B cell (primary cell): ENCODE data around the gene PPP3R2. TPM values are rescaled to one million over a fixed set of nuclear protein-coding genes. Genes with fewer than 3 reads are reported as not detected.

Experiments
- ATAC-seq: fragments of 200-7000 bp; cut with Tn5 transposase; one replicate; pipeline ENCODE4 v1.10.0; 2021; ENCODE audit warnings: low read depth, mild to moderate bottlenecking, moderate number of reproducible peaks, moderate library complexity
- CTCF ChIA-PET: fragments of 350-600 bp; sonication (Branson Sonifier 250); formaldehyde crosslinking; loops from one replicate; lab custom pipeline; 2021; ENCODE audit warnings: antibody characterized with exemption, inconsistent platforms; lab: Charles Lee
- POLR2A ChIA-PET: fragments of 350-600 bp; sonication (Branson Sonifier 250); formaldehyde crosslinking; loops from one replicate; lab custom pipeline; 2021; ENCODE audit warnings: antibody characterized with exemption; lab: Charles Lee
- DNase-seq: peaks from one replicate; pipeline ENCODE4 v3.0.0; 2013
- H2AFZ ChIP-seq: 2 replicates; pipeline ENCODE4 v1.6.1; 2012; ENCODE audit warnings: mild to moderate bottlenecking, low read depth, low read length; ENCODE audit not compliant: insufficient read depth, poor library complexity, severe bottlenecking
- H3K27ac ChIP-seq, 2 donors: 1 replicate in 1 of 2; 2 replicates in 1 of 2; pipeline ENCODE4 v1.5.1; 2012 to 2013; ENCODE audit warnings: low read length in 2 of 2, mild to moderate bottlenecking in 2 of 2, moderate library complexity in 1 of 2
- H3K27me3 ChIP-seq, 4 experiments: fragments of 200-600 bp in 1 of 4; sonication (generic) in 1 of 4; replicated peaks in 1 of 4; 1 replicate in 2 of 4; 2 replicates in 2 of 4; pipeline versions ENCODE4 v1.6.1 to v1.7.0; 2013 to 2016; ENCODE audit warnings: low read length in 3 of 4, mild to moderate bottlenecking in 2 of 4, mixed read lengths in 1 of 4, moderate library complexity in 1 of 4; ENCODE audit not compliant: insufficient read depth in 4 of 4, control insufficient read depth in 3 of 4; ENCODE audit errors: control extremely low read depth in 1 of 4
- H3K36me3 ChIP-seq, 2 experiments: replicated peaks in 1 of 2; 1 replicate in 1 of 2; 2 replicates in 1 of 2; pipeline versions ENCODE4 v1.6.1 to v1.7.1; 2013; ENCODE audit warnings: low read length in 1 of 2; ENCODE audit not compliant: insufficient read depth in 2 of 2, control insufficient read depth in 1 of 2; ENCODE audit errors: control extremely low read depth in 1 of 2, extremely low read depth in 1 of 2
- H3K4me1 ChIP-seq, 2 donors: fragments of 200-600 bp in 1 of 2; sonication (generic) in 1 of 2; 1 replicate in 1 of 2; 2 replicates in 1 of 2; pipeline versions ENCODE4 v1.5.1 to v1.6.1; 2013 to 2017; ENCODE audit warnings: low read length in 2 of 2; ENCODE audit not compliant: control insufficient read depth in 2 of 2, insufficient read depth in 2 of 2
- H3K4me2 ChIP-seq: replicated peaks from 2 replicates; pipeline ENCODE3; 2012; ENCODE audit warnings: mild to moderate bottlenecking, low read depth, low read length; ENCODE audit not compliant: poor library complexity, severe bottlenecking
- H3K4me3 ChIP-seq, 5 experiments: fragments of 200-600 bp in 1 of 5; sonication (generic) in 1 of 5; 1 replicate in 3 of 5; 2 replicates in 2 of 5; pipeline versions ENCODE4 v1.5.1 to v1.7.0; 2011 to 2016; ENCODE audit warnings: low read length in 4 of 5, mild to moderate bottlenecking in 4 of 5, low read depth in 2 of 5, control low read depth in 1 of 5, moderate library complexity in 1 of 5; ENCODE audit not compliant: insufficient read depth in 1 of 5; ENCODE audit errors: control extremely low read depth in 1 of 5, extremely low read depth in 1 of 5
- H3K79me2 ChIP-seq: fragments of 200-600 bp; sonication (generic); one replicate; pipeline ENCODE4 v1.6.0; 2016; ENCODE audit warnings: low read length; ENCODE audit not compliant: control insufficient read depth, insufficient read depth
- H3K9ac ChIP-seq: fragments of 200-600 bp; sonication (generic); 2 replicates; pipeline ENCODE4 v1.6.1; 2017; ENCODE audit warnings: mild to moderate bottlenecking, low read length, moderate library complexity
- H3K9me3 ChIP-seq, 3 donors: one replicate each; pipeline versions ENCODE4 v1.6.1 to v1.7.1; 2013; ENCODE audit warnings: low read length in 2 of 3; ENCODE audit not compliant: control insufficient read depth in 2 of 3, insufficient read depth in 1 of 3; ENCODE audit errors: control extremely low read depth in 1 of 3
- H4K20me1 ChIP-seq: 2 replicates; pipeline ENCODE4 v1.6.0; 2012; ENCODE audit warnings: mild to moderate bottlenecking, low read length; ENCODE audit not compliant: insufficient read depth, control insufficient read depth, poor library complexity, severe bottlenecking
- H3K27ac Mint-ChIP-seq: one replicate; pipeline ENCODE4 v1.8.0; 2021; ENCODE audit warnings: mixed read lengths
- H3K27me3 Mint-ChIP-seq: one replicate; pipeline ENCODE4 v1.8.0; 2021; ENCODE audit warnings: mixed read lengths
- H3K4me1 Mint-ChIP-seq: one replicate; pipeline ENCODE4 v1.8.0; 2021; ENCODE audit warnings: mixed read lengths
- H3K4me3 Mint-ChIP-seq: one replicate; pipeline ENCODE4 v1.8.0; 2021; ENCODE audit warnings: mixed read lengths
- H3K9me3 Mint-ChIP-seq: one replicate; pipeline ENCODE4 v1.8.0; 2022; ENCODE audit warnings: mixed read lengths; ENCODE audit not compliant: insufficient read depth
- CTCF ChIP-seq: fragments of 200-600 bp; IDR thresholded peaks from one replicate; pipeline ENCODE4 v1.8.0; 2022; ENCODE audit warnings: antibody characterized with exemption, mild to moderate bottlenecking
- EZH2 ChIP-seq: IDR thresholded peaks from 2 replicates; pipeline ENCODE4 v1.6.1; 2012; ENCODE audit warnings: borderline replicate concordance, low read depth, mild to moderate bottlenecking, moderate library complexity, low read length; ENCODE audit not compliant: insufficient read depth, poor library complexity, severe bottlenecking
- intact Hi-C: fragments of 100-400 bp; cut with micrococcal nuclease; formaldehyde crosslinking; loops from one replicate; pipeline ENCODE4 v1.10.0; 2022
- polyA plus RNA-seq: library from polyadenylated mRNA; depleted of rRNA; stranded (reverse); fragments of >200 nt; gene quantifications from 2 replicates; pipeline ENCODE4 v1.2.3, GENCODE V29; 2012
- total RNA-seq, 2 donors: library from RNA; stranded (reverse); fragments of 120-200 nt in 1 of 2; gene quantifications; 1 replicate in 1 of 2; 2 replicates in 1 of 2; pipeline versions ENCODE4 v1.2.3 to v1.2.4, GENCODE V29; 2013 to 2022

Gene PPP3R2
- total and polyA plus RNA-seq, 2 donors (not counting 1 experiment from before 2014, with no cell fraction given): not detected

GRCh38 chr9:101592788-101593187 lies 2.0 kb downstream of the PPP3R2 start:
- H3K4me1 Mint-ChIP-seq: no peaks in the 10 kb centered on the region
- H3K4me3 Mint-ChIP-seq: no peak overlapping the region
- Histone ChIP-seq H3K4me3 (no peak overlapping the region), H3K9ac (no peak overlapping the region), H3K79me2 (no peaks in the 10 kb centered on the region), H3K27me3 (no peaks in the 10 kb centered on the region), H3K4me2 (no peak overlapping the region), H3K36me3 (no peaks in the 10 kb centered on the region), H3K27ac (no peak overlapping the region), H2AFZ (no peak overlapping the region), H3K4me1 (no peaks in the 10 kb centered on the region), H4K20me1 (no peaks in the 10 kb centered on the region), H3K9me3 (no peaks in the 10 kb centered on the region)
- TF ChIP-seq CTCF (no peak), EZH2 (no peak)
- intact Hi-C loops: no loop called here
- CTCF ChIA-PET: interaction anchor here (1.7 kb wide), 1 partner anchor 8 kb away, joined by 4 read pairs; no protein-coding TSS in a partner anchor
- H3K27ac Mint-ChIP-seq: no peak overlapping the region
- POLR2A ChIA-PET: no interaction called here
- ATAC-seq (no peak), DNase-seq (no peak)
- peaks cover 16% of the 10 kb centered on the region for H3K27me3 Mint-ChIP-seq
- no peaks in the 10 kb centered on the region for H3K9me3 Mint-ChIP-seq

GRCh38 chr9:101591787-101592446 lies 2.9 kb downstream of the PPP3R2 start:
- intact Hi-C loops: no loop called here
- ChIA-PET CTCF (interaction anchor here (1.0 kb wide), 1 partner anchor 9 kb away, joined by 3 read pairs; no protein-coding TSS in a partner anchor), POLR2A (no interaction called here)
- Histone ChIP-seq H3K9ac (no peak overlapping the region), H2AFZ (no peak overlapping the region), H3K4me2 (no peak overlapping the region), H3K79me2 (no peaks in the 10 kb centered on the region), H3K4me3 (no peak overlapping the region), H4K20me1 (no peaks in the 10 kb centered on the region), H3K4me1 (no peaks in the 10 kb centered on the region), H3K36me3 (no peaks in the 10 kb centered on the region), H3K9me3 (no peaks in the 10 kb centered on the region), H3K27ac (no peak overlapping the region), H3K27me3 (no peaks in the 10 kb centered on the region)
- no peak for DNase-seq
- ATAC-seq: no peak
- TF ChIP-seq EZH2 (no peak), CTCF (no peak)
- H3K9me3 Mint-ChIP-seq: no peaks in the 10 kb centered on the region
- H3K4me3 Mint-ChIP-seq: no peak overlapping the region
- H3K27me3 Mint-ChIP-seq: peaks cover 16% of the 10 kb centered on the region
- H3K4me1 Mint-ChIP-seq: no peaks in the 10 kb centered on the region
- H3K27ac Mint-ChIP-seq: no peak overlapping the region
